Limb (tissue), 2 donors: ENCODE measurements around the gene IL13RA2.

Experiments used
- DNase-seq, 2 donors: peaks; one replicate each; pipeline ENCODE4 v3.0.0-alpha.2; 2016; ENCODE audit errors: extremely low spot score in 2 of 2

The IL13RA2 gene

GRCh38 chrX:115017455-115017854, at the start of gene IL13RA2:
Gene IL13RA2 (minus strand): TSS chrX:115017616. CDS start chrX:115017269, 347 bp downstream.
- no peak for DNase-seq

DNA sequence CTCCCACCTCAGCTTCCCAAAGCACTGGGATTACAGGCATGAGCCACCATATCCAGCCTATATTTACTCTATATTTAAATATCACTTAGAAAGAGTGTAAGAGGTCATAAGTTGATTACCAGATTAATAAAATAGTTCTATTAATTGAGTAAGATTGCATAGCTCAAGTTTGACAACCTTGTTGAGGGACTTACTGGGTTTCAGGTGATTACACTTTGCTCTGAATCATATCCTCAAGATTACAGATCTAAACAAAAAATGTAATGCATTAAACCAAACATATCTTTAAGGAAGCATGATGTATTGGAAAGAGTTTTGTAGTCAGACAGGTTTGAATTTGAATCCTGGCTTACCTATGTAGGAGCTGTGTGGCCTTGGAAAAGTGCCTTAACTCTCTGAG, 47.9 kb upstream of the IL13RA2 start:
- DNase-seq, result no peak

DNA sequence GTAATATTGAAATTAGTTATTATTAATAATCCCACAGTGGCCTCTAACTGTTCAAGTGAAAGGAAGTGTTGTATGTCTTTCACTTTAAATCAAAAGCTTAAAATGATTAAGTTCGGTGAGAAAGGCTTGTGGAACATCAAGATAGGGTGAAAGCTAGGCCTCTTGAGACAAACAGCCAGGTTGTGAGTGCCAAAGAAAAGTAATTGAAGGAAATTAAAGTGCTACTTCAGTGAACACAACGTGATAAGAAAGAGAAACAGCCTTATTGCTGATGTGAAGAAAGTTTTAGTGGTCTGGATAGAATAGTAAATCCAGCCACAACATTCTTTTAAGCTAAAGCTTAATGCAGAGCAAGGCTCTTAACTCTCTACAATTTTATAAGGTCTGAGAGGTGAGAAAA, 42.6 kb upstream of the IL13RA2 start:
- no peak for DNase-seq

DNA sequence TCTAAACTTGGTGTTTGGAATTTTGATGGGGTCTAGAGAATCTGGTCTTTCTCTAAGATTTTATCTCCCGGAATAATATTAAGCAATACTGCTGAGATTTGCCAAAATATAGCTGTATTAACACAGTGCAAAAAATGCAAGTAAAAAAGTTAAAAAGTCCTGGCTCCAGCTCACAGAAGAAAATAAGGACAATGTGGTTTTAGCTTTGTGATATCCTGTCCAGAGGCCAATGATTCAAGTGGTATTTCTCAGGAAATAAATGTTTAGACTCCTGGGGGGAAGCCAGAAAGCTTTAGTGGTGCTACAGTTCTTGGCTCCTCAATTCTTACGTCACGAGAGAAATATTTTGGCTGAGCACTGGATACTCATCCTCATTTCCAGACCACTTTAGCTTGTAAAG, 40.9 kb upstream of the IL13RA2 start:
- peak in 1 of 2 donors; percentile 65 for DNase-seq

- no peak for DNase-seq
Observed at GRCh38 chrX:115054876-115055275, 37.5 kb upstream of the IL13RA2 start.

DNA sequence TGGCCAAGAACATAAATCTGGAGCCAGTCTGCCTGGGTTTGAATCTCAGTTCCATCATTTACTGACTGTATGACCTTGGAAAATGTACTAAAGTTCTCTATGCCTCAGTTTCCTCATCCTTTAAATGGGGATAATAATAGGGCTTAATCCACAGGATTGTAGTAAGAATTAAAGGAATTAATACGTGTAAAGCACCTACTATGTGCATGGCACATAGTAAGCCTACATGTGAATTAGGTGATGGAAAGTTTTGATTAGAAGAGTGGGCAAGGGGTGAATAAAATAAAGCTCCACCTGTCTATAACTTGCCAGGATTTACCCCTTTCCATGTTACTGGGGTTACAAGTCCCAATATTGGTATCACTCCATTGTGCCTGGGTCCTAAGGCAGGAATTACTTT, 35.8 kb upstream of the IL13RA2 start:
- DNase-seq, result no peak

GRCh38 chrX:115047715-115048114, 30.3 kb upstream of the IL13RA2 start:
- no peak for DNase-seq

DNA sequence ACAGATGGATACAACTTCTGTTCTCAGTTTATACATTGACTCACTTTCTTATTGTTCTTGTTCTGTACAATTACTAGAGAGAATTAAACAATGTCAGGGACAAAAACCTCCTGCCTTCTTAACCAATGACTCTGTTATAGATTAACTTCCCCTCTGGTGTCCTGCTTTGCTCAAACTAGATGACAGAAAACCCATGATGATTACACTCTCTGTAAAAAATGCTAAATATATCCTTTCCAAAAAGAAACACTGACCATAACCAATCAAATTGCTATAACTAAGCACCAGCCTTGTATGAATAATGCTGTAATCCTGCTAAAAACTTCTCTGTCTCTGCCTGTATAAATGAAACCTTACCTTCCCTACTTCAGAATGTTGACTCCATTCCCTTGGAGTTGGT, 29.8 kb upstream of the IL13RA2 start:
- no peak for DNase-seq

- no peak for DNase-seq
Observed at GRCh38 chrX:115040417-115040816, 23.0 kb upstream of the IL13RA2 start.

- DNase-seq, result no peak
Observed at GRCh38 chrX:115038406-115038805, 21.0 kb upstream of the IL13RA2 start.

DNA sequence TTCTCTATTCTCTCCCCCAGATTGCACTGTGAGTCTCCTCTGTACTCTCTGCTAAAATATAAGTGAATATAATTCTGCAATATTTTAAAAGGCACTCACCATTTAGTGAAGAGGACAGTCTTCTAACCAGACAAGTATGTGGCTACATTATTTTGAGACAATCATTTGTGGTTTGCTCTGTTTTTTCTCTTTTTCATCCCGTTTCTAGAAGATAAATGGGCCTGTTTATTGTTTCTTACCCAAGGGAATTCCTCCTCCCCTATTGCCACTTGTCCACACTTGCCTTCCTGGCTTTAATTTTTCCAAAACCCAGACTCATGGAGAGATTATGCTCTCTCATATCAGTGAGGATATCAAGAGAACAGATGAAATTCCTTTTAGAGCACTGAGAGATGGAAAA, 18.6 kb upstream of the IL13RA2 start:
- DNase-seq, result no peak

DNA sequence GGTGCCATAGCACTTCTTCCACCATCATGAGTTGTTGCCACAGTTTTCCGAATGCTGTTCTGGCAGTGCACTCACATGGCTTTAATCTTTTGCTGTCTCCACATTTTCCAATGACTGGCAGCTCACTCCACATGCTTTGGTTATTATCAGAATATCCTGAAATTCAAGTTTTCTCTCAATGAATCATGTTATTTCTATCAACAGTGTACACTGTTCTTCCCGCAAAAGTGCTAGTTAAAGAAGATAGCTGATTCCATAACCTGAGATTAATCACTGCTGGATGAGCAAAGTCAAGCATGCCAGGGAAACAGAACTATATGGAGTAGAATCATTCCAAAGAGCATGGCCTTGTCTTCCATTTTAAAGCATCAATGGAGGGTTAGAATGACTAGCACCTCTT, 14.6 kb upstream of the IL13RA2 start:
- no peak for DNase-seq

GRCh38 chrX:115030625-115031024, 13.2 kb upstream of the IL13RA2 start:
- no peak for DNase-seq

GRCh38 chrX:115029869-115030570, 12.6 kb upstream of the IL13RA2 start:
- DNase-seq, result peak in 1 of 2 donors; percentile 1

DNA sequence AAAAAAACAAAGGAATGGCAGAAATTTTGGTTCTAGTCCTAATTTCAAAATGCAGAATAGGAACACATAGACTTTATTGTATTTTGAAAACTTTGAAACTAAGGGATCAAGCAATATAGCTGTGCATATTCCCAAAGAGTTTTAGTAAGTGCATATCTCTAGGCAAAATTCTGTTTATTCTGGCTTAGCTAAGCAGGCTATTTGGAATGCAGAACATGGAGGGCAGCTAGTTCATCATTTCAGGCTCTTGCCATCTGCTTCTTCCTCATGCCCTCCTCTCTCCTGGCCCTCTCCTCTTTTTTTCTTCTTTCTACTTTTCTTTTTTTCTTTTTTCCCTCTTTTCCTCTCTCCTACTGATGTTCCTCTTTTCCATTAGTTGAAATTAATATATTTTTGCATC, 12.0 kb upstream of the IL13RA2 start:
- DNase-seq, result no peak

DNA sequence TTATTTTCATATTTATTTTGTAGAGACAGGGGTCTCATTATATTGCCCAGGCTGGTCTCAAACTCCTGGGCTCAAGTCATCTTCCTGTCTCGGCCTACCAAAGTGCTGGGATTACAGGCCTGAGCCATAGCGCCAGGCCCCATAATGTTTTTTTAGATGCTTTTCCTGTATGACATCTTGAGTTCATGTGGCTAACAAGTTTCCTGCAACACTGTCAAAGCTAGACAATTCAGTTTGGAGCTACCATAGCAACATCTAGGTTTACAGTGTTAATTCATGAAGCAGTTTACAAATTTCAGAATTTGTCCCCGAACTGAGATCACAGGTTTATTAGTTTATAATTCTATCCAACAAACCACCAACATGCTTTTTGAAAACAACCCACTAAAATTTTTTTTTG, 6.4 kb upstream of the IL13RA2 start:
- DNase-seq, result no peak

DNA sequence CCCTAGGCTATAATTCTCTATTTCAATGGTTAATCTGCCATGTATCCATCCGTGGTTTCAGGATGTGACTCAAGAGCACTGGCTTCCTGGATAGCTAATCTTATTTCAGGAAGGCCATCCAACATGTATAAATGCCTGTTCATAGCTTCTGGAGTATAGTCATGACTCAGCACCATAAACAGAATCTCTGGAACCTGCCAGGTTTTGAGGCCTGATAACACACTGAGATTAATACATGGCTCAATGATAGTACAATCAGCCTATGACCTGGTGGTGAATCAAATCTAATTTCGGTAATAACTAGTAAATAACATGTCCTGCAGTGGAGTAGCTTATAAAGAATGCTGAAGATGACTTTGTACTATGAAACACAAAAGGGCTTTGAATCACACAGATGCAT, 5.7 kb upstream of the IL13RA2 start:
- DNase-seq, result no peak

- DNase-seq, result no peak
Observed at GRCh38 chrX:115021121-115021520, 3.7 kb upstream of the IL13RA2 start.

DNA sequence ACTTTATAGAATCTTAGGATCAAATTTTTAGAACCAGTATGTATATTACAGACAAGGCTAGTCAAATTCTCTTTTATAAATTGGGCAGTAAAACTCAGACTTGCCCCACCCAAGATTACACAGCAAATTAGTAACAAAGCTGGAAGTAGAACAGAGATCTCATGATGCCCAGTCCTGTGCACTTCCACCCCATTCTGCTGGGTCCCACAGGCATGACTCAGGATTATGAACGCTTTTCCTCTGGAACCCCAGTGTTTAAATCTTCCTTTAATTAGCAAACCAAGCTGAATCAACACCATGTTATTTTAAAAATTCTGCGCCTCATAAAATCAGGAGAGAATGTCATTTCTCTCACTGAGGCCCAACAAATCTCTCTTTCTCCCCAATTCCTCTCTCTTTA, 1.5 kb upstream of the IL13RA2 start:
- DNase-seq, result no peak

- no peak for DNase-seq
Observed at GRCh38 chrX:115018040-115018647, 728 bp upstream of the IL13RA2 start.

DNA sequence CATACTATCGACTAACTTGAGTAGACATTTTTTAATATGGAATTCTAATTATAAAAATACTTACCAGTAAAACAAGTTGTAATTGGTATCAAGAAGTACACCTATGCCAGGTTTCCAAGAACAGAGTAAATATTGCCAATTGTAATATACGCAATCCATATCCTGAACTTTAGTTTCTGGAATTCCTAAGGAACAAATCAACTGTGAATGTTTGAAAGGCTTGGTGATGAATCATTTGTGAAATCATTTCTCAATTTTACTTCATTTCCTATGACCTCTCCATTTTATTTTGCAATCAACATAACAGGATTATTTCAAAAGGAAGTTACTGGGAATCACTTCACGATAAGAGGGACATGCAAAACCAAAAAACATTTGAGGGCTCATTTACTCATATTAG, 3.7 kb downstream of the IL13RA2 start:
- DNase-seq, result no peak

DNA sequence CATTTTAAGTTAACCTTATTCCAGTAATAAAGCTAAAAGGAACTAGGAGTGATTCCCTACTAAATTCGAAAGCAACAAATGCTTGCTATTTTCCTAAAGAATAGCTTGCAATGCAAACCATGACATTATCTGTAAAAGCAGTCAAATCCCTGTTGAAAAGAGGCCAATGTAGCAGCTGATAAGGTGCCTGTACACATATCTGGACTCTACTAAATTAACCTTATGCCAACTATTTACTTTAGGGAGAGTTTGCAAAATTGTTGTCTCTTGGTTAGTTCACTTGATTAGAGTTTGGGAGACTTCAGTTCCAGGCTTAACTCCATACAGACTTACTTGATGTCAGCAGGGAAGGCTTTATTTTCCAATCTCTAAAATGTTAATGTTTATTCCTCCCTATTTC, 6.0 kb downstream of the IL13RA2 start:
- DNase-seq, result no peak

- DNase-seq, result no peak
Observed at GRCh38 chrX:114999906-115000305, 17.5 kb downstream of the IL13RA2 start.
